H1 (cell line): ENCODE measurements around the gene TAF1B. TPM values are rescaled to one million over a fixed set of nuclear protein-coding genes. Genes with fewer than 3 reads are reported as not detected.

Source experiments
- CTCF ChIA-PET: fragments of 300-600 bp; sonication (Branson Sonifier 250); formaldehyde crosslinking; loops from one replicate; lab custom pipeline; 2021; ENCODE audit not compliant: partially characterized antibody; lab: Charles Lee
- POLR2A ChIA-PET: fragments of 300-600 bp; sonication (Branson Sonifier 250); formaldehyde crosslinking; loops from one replicate; lab custom pipeline; 2021; ENCODE audit warnings: inconsistent platforms; ENCODE audit not compliant: partially characterized antibody; lab: Charles Lee
- DNase-seq, 2 experiments: peaks; one replicate each; pipeline versions ENCODE4 v3.0.0 to v3.0.0-alpha.2; 2010 to 2022; ENCODE audit warnings: low spot score in 2 of 2, low read depth in 1 of 2, mixed read lengths in 1 of 2
- FAIRE-seq: peaks from 2 replicates; lab custom pipeline; 2011; peaks lifted over from hg19 to GRCh38; lab: Jason Lieb, UNC
- H2AFZ ChIP-seq: 2 replicates; pipeline ENCODE4 v1.8.1; 2012; ENCODE audit warnings: low read length, inconsistent platforms
- H2AK5ac ChIP-seq: 2 replicates; pipeline ENCODE4 v1.6.1; 2013; ENCODE audit warnings: low read depth, low read length
- H2BK120ac ChIP-seq: replicated peaks from 2 replicates; pipeline ENCODE3; 2013; ENCODE audit warnings: low read depth, low read length, inconsistent platforms
- H2BK12ac ChIP-seq: 2 replicates; pipeline ENCODE4 v1.6.1; 2013; ENCODE audit warnings: low read depth, low read length
- H2BK15ac ChIP-seq: 2 replicates; pipeline ENCODE4 v1.6.1; 2013; ENCODE audit warnings: low read length
- H2BK20ac ChIP-seq: 2 replicates; pipeline ENCODE4 v1.6.1; 2013; ENCODE audit warnings: low read length
- H2BK5ac ChIP-seq: 2 replicates; pipeline ENCODE4 v1.6.1; 2013; ENCODE audit warnings: low read depth, low read length
- H3K14ac ChIP-seq: 2 replicates; pipeline ENCODE4 v1.6.1; 2013; ENCODE audit warnings: inconsistent platforms; ENCODE audit not compliant: insufficient read length
- H3K18ac ChIP-seq: 2 replicates; pipeline ENCODE4 v1.6.1; 2013; ENCODE audit warnings: low read length; ENCODE audit errors: extremely low read depth
- H3K23ac ChIP-seq: 2 replicates; pipeline ENCODE4 v1.6.1; 2013; ENCODE audit warnings: inconsistent platforms; ENCODE audit not compliant: insufficient read length
- H3K23me2 ChIP-seq: 2 replicates; pipeline ENCODE4 v1.6.1; 2013; ENCODE audit warnings: low read depth, low read length
- H3K27ac ChIP-seq: 2 replicates; pipeline ENCODE4 v1.6.1; 2011; ENCODE audit warnings: low read depth, low read length, inconsistent platforms
- H3K27me3 ChIP-seq, 4 experiments: replicated peaks in 1 of 4; 1 replicate in 1 of 4; 2 replicates in 3 of 4; pipeline versions ENCODE4 v1.6.1 to v1.8.1; 2011 to 2013; ENCODE audit warnings: low read length in 3 of 4, mild to moderate bottlenecking in 3 of 4, inconsistent platforms in 2 of 4, mixed read lengths in 2 of 4, moderate library complexity in 1 of 4; ENCODE audit not compliant: control insufficient read depth in 3 of 4, insufficient read depth in 3 of 4; ENCODE audit errors: extremely low read depth in 1 of 4
- H3K36me3 ChIP-seq, 4 experiments: 2 replicates each; pipeline versions ENCODE4 v1.6.1 to v1.8.1; 2011 to 2013; ENCODE audit warnings: mild to moderate bottlenecking in 4 of 4, low read length in 3 of 4, moderate library complexity in 2 of 4, control low read depth in 1 of 4, inconsistent platforms in 1 of 4; ENCODE audit not compliant: insufficient read depth in 4 of 4, control insufficient read depth in 2 of 4
- H3K4ac ChIP-seq: replicated peaks from 2 replicates; pipeline ENCODE3; 2013; ENCODE audit warnings: low read length, low read depth, mixed read lengths, inconsistent platforms; ENCODE audit not compliant: insufficient read length
- H3K4me1 ChIP-seq, 4 experiments: replicated peaks in 1 of 4; 1 replicate in 1 of 4; 2 replicates in 3 of 4; pipeline versions ENCODE4 v1.6.1 to v1.8.1; 2011 to 2013; ENCODE audit warnings: low read length in 3 of 4, inconsistent platforms in 2 of 4, mixed read lengths in 1 of 4; ENCODE audit not compliant: insufficient read depth in 4 of 4, control insufficient read depth in 3 of 4
- H3K4me2 ChIP-seq, 2 experiments: 2 replicates each; pipeline versions ENCODE4 v1.6.1 to v1.8.1; 2011 to 2013; ENCODE audit warnings: low read depth in 2 of 2, low read length in 2 of 2, control low read depth in 1 of 2, inconsistent platforms in 1 of 2, mild to moderate bottlenecking in 1 of 2; ENCODE audit not compliant: insufficient read depth in 1 of 2
- H3K4me3 ChIP-seq, 4 experiments: fragments of 200-600, 300-600 bp in 1 of 4; sonication (generic), shearing (Covaris generic), sonication (Bioruptor Twin) in 1 of 4; 2 replicates each; pipeline versions ENCODE4 v1.5.1 to v1.8.1; 2011 to 2016; ENCODE audit warnings: low read length in 4 of 4, low read depth in 3 of 4, control low read depth in 2 of 4, inconsistent platforms in 2 of 4, mild to moderate bottlenecking in 2 of 4, mixed read lengths in 1 of 4, moderate library complexity in 1 of 4; ENCODE audit not compliant: insufficient read depth in 2 of 4; ENCODE audit errors: extremely low read depth in 1 of 4
- H3K56ac ChIP-seq: replicated peaks from 2 replicates; pipeline ENCODE3; 2013; ENCODE audit warnings: low read depth, mild to moderate bottlenecking, mixed read lengths, low read length, inconsistent platforms; ENCODE audit not compliant: insufficient read length
- H3K79me1 ChIP-seq: 2 replicates; pipeline ENCODE4 v1.6.1; 2013; ENCODE audit warnings: low read depth, low read length, control low read depth
- H3K79me2 ChIP-seq, 2 experiments: 2 replicates each; pipeline versions ENCODE4 v1.6.1 to v1.8.1; 2012 to 2013; ENCODE audit warnings: low read length in 2 of 2, mild to moderate bottlenecking in 2 of 2, inconsistent platforms in 1 of 2; ENCODE audit not compliant: insufficient read depth in 2 of 2, control insufficient read depth in 1 of 2
- H3K9ac ChIP-seq, 4 experiments: replicated peaks in 1 of 4; 1 replicate in 1 of 4; 2 replicates in 3 of 4; pipeline versions ENCODE4 v1.6.1 to v1.8.1; 2011 to 2013; ENCODE audit warnings: low read depth in 3 of 4, low read length in 3 of 4, control low read depth in 2 of 4, mild to moderate bottlenecking in 2 of 4, moderate library complexity in 2 of 4, inconsistent platforms in 1 of 4; ENCODE audit errors: extremely low read depth in 1 of 4
- H3K9me3 ChIP-seq, 2 experiments: 2 replicates each; pipeline versions ENCODE4 v1.6.1 to v1.8.1; 2012 to 2013; ENCODE audit warnings: mild to moderate bottlenecking in 2 of 2, moderate library complexity in 2 of 2, control low read depth in 1 of 2, inconsistent platforms in 1 of 2, low read depth in 1 of 2, low read length in 1 of 2, mixed read lengths in 1 of 2; ENCODE audit not compliant: insufficient read depth in 2 of 2
- H4K20me1 ChIP-seq, 2 experiments: replicated peaks in 1 of 2; 2 replicates each; pipeline versions ENCODE3 to v1.8.1; 2011 to 2013; ENCODE audit warnings: inconsistent platforms in 2 of 2, low read length in 2 of 2, mild to moderate bottlenecking in 1 of 2; ENCODE audit not compliant: insufficient read depth in 2 of 2, control insufficient read depth in 1 of 2
- H4K5ac ChIP-seq: 2 replicates; pipeline ENCODE4 v1.6.1; 2013; ENCODE audit warnings: low read length, low read depth, mixed read lengths, inconsistent platforms; ENCODE audit not compliant: insufficient read length
- H4K8ac ChIP-seq: 2 replicates; pipeline ENCODE4 v1.8.0; 2013; ENCODE audit warnings: mild to moderate bottlenecking, moderate library complexity, low read length, inconsistent platforms; ENCODE audit not compliant: insufficient read depth; ENCODE audit errors: extremely low read depth
- H4K91ac ChIP-seq: replicated peaks from 2 replicates; pipeline ENCODE3; 2013; ENCODE audit warnings: low read length, mixed read lengths, inconsistent platforms; ENCODE audit not compliant: insufficient read length
- ATF3 ChIP-seq: IDR thresholded peaks from 2 replicates; pipeline ENCODE4 v1.6.1; 2011; ENCODE audit warnings: low read depth, mild to moderate bottlenecking, low read length; ENCODE audit not compliant: insufficient read depth
- BRCA1 ChIP-seq: IDR thresholded peaks from 2 replicates; pipeline ENCODE4 v1.6.1; 2012; ENCODE audit warnings: low read depth, low read length, improper control_type of control experiment
- CHD2 ChIP-seq: IDR thresholded peaks from 2 replicates; pipeline ENCODE4 v1.6.1; 2012; ENCODE audit warnings: low read length, improper control_type of control experiment
- CREB1 ChIP-seq: IDR thresholded peaks from 2 replicates; pipeline ENCODE4 v1.6.1; 2012; ENCODE audit warnings: inconsistent platforms
- CTBP2 ChIP-seq: IDR thresholded peaks from 2 replicates; pipeline ENCODE4 v1.7.0; 2011; ENCODE audit warnings: borderline replicate concordance, mild to moderate bottlenecking, moderate library complexity, mixed read lengths, low read length; ENCODE audit not compliant: insufficient read depth, insufficient read length
- HDAC6 ChIP-seq: IDR thresholded peaks from one replicate; pipeline ENCODE4 v1.7.1; 2012; ENCODE audit warnings: low read depth, mild to moderate bottlenecking, inconsistent platforms, low read length, moderate library complexity
- JUND ChIP-seq: IDR thresholded peaks from 2 replicates; pipeline ENCODE4 v1.6.1; 2011; ENCODE audit warnings: mild to moderate bottlenecking, improper control_type of control experiment, low read length
- KDM5A ChIP-seq: fragments of 200-600 bp; IDR thresholded peaks from 2 replicates; pipeline ENCODE4 v1.7.1; 2012; ENCODE audit warnings: mild to moderate bottlenecking, low read length, inconsistent platforms, mixed read lengths
- NRF1 ChIP-seq: IDR thresholded peaks from 2 replicates; pipeline ENCODE4 v1.6.1; 2011; ENCODE audit warnings: mild to moderate bottlenecking, low read depth, low read length, improper control_type of control experiment
- PHF8 ChIP-seq: fragments of 200-600 bp; sonication (generic); conservative IDR thresholded peaks from 2 replicates; pipeline ENCODE4 v1.7.1; 2012; ENCODE audit warnings: low read depth, mild to moderate bottlenecking, inconsistent platforms, low read length, moderate library complexity
- RFX5 ChIP-seq: IDR thresholded peaks from 2 replicates; pipeline ENCODE4 v1.6.1; 2011; ENCODE audit warnings: low read depth, low read length, improper control_type of control experiment, borderline replicate concordance
- SIRT6 ChIP-seq: IDR thresholded peaks from one replicate; pipeline ENCODE4 v1.7.1; 2012; ENCODE audit warnings: low read length, inconsistent platforms
- SP1 ChIP-seq: IDR thresholded peaks from 2 replicates; pipeline ENCODE4 v1.6.1; 2011; ENCODE audit warnings: low read depth, low read length
- YY1 ChIP-seq: IDR thresholded peaks from 2 replicates; pipeline ENCODE4 v1.6.1; 2011; ENCODE audit warnings: low read depth, mild to moderate bottlenecking, low read length
- ZNF274 ChIP-seq: IDR thresholded peaks from 2 replicates; pipeline ENCODE4 v1.7.0; 2012; ENCODE audit warnings: low read length, borderline replicate concordance; ENCODE audit errors: extremely low read depth
- WGBS, 2 experiments: shearing (Covaris generic) in 1 of 2; methylation state at CpG; one replicate each; pipeline versions ENCODE4 v1.1.6 to v1.1.7; 2013 to 2015; ENCODE audit warnings: low lambda C conversion rate in 2 of 2, mixed read lengths in 2 of 2, inconsistent platforms in 1 of 2, low coverage in 1 of 2, missing lambda C conversion rate in 1 of 2; ENCODE audit not compliant: insufficient replicate concordance in 2 of 2, insufficient coverage in 1 of 2, insufficient read length in 1 of 2; ENCODE audit errors: extremely low coverage in 1 of 2, missing lambda C conversion rate in 1 of 2; 5-methylcytosine and 5-hydroxymethylcytosine counted together
- polyA plus RNA-seq, 7 experiments: library from polyadenylated mRNA; depleted of rRNA in 3 of 7; stranded (reverse) in 5 of 7; unstranded in 2 of 7; fragments of >200 nt in 5 of 7; fragments of 200-250 nt in 2 of 7; gene quantifications; 1 replicate in 5 of 7; 2 replicates in 1 of 7; 4 replicates in 1 of 7; pipeline versions ENCODE4 v1.2.1 to v1.2.3, GENCODE V29; 2011 to 2013; ENCODE audit warnings: missing spikeins in 2 of 7, mixed read lengths in 2 of 7
- total RNA-seq: library from RNA; stranded (reverse); fragmentation: NEBNext Ultra II Directional; extraction: Animal tissue kit (Norgen Biotek cat#: 25700); gene quantifications from 2 replicates; pipeline ENCODE4 v1.2.1, GENCODE V29; 2021

The TAF1B gene
- total and polyA plus RNA-seq, 2 of the 8 experiments (the other 6 are each of a cell fraction or from before 2014, with no cell fraction given): 6.6 to 25.2 TPM

GRCh38 chr2:9897846-9898245, 54.6 kb downstream of the TAF1B start:
- H2BK12ac ChIP-seq: no peak overlapping the region
- H3K79me1 ChIP-seq: no peaks in the 10 kb centered on the region
- no peak overlapping the region for H3K4ac ChIP-seq
- H4K91ac ChIP-seq: no peak overlapping the region
- no peak overlapping the region for H3K9ac ChIP-seq
- peaks cover 0 to 1% (median 0%) of the 10 kb centered on the region in 4 experiments; a peak in 1 of 7 replicates for H3K27me3 ChIP-seq
- peaks cover 0 to 14% (median 6%) of the 10 kb centered on the region in 4 experiments; a peak in 4 of 7 replicates for H3K4me1 ChIP-seq
- no peaks in the 10 kb centered on the region for H3K79me2 ChIP-seq
- no peak overlapping the region for H3K56ac ChIP-seq
- ChIA-PET POLR2A (interaction anchor here (0.7 to 1.0 kb wide), 2 partner anchors 8 to 11 kb away, joined by 3 to 4 read pairs; no protein-coding TSS in a partner anchor), CTCF (interaction anchor here (1.2 to 1.8 kb wide), 2 partner anchors 12 to 99 kb away, joined by 3 to 4 read pairs; no protein-coding TSS in a partner anchor)
- H3K23ac ChIP-seq: no peak overlapping the region
- no peak overlapping the region for H3K14ac ChIP-seq
- no peaks in the 10 kb centered on the region for H3K9me3 ChIP-seq
- H2AK5ac ChIP-seq: no peak overlapping the region
- H4K5ac ChIP-seq: no peak overlapping the region
- H2BK20ac ChIP-seq: no peak overlapping the region
- no peak overlapping the region for H3K27ac ChIP-seq
- H4K20me1 ChIP-seq: peaks cover 0 to 2% of the 10 kb centered on the region in 2 experiments
- H3K4me2 ChIP-seq: peak overlapping the region in 1 of 2 experiments; percentile 10; a peak in 1 of 4 replicates
- no peak for DNase-seq
- FAIRE-seq: no peak
- no peak overlapping the region for H2BK5ac ChIP-seq
- H2BK120ac ChIP-seq: no peak overlapping the region
- H3K4me3 ChIP-seq: no peak overlapping the region; a peak in 1 of 8 replicates
- H2AFZ ChIP-seq: no peak overlapping the region
- 0 out of 2 replicates have a peak overlapping the region, but pooled peaks have one; percentile 20 for H3K18ac ChIP-seq
- no peaks in the 10 kb centered on the region; a peak in 1 of 8 replicates for H3K36me3 ChIP-seq
- H3K23me2 ChIP-seq: no peaks in the 10 kb centered on the region
- H4K8ac ChIP-seq: no peak overlapping the region
- WGBS, 2 experiments: 55% methylated on average over 1 of the region's 2 CpGs; no CpG with 5 or more reads in 1 of the 2 experiments
- H2BK15ac ChIP-seq: no peak overlapping the region
- TF ChIP-seq KDM5A (no peak), SP1 (no peak), HDAC6 (no peak), SIRT6 (no peak), RFX5 (no peak), CREB1 (no peak), CTBP2 (no peak), PHF8 (no peak), YY1 (no peak), ZNF274 (no peak), JUND (no peak), ATF3 (no peak), BRCA1 (no peak), CHD2 (no peak), NRF1 (no peak)
